Lower lobe of right lung (tissue), 2 donors: ENCODE results near the gene CCK. TPM values are rescaled to one million over a fixed set of nuclear protein-coding genes. Genes with fewer than 3 reads are reported as not detected.

Experiments
- ATAC-seq, 2 donors: fragments of 200-7000 bp; cut with Tn5 transposase; one replicate each; pipeline ENCODE4 v1.9.1; 2020 to 2022; ENCODE audit warnings: mild to moderate bottlenecking in 2 of 2, moderate library complexity in 2 of 2
- DNase-seq: peaks from one replicate; pipeline ENCODE4 v3.0.0-alpha.2; 2020
- H3K27ac ChIP-seq: fragments of 200-600 bp; one replicate; pipeline ENCODE4 v1.8.0; 2022
- H3K27me3 ChIP-seq: fragments of 200-600 bp; one replicate; pipeline ENCODE4 v1.8.0; 2022; ENCODE audit warnings: low read depth
- H3K36me3 ChIP-seq: fragments of 200-600 bp; one replicate; pipeline ENCODE4 v1.8.0; 2022; ENCODE audit warnings: mild to moderate bottlenecking
- H3K4me1 ChIP-seq: fragments of 200-600 bp; one replicate; pipeline ENCODE4 v1.8.0; 2022
- H3K4me3 ChIP-seq: fragments of 200-600 bp; one replicate; pipeline ENCODE4 v1.8.0; 2022; ENCODE audit warnings: mild to moderate bottlenecking
- H3K9me3 ChIP-seq: fragments of 200-600 bp; one replicate; pipeline ENCODE4 v1.8.0; 2022
- intact Hi-C: fragments of 100-400 bp; cut with DNase I; formaldehyde crosslinking; loops from one replicate; pipeline ENCODE4 v1.11.0; 2022
- total RNA-seq: library from RNA; stranded (reverse); fragmentation: NEBNext Ultra II Directional; extraction: Animal tissue kit (Norgen Biotek cat#: 25700); gene quantifications from one replicate; pipeline ENCODE4 v1.2.1, GENCODE V29; 2021
- TF ChIP-seq, protein P1 (sequence below): fragments of 200-600 bp; IDR thresholded peaks from one replicate; pipeline ENCODE4 v1.8.0; 2022; ENCODE audit warnings: antibody characterized with exemption, mild to moderate bottlenecking
- donor health status: DM: no; HTN: yes; CAD: no; lungs with severe emphysema.

CCK gene
- total RNA-seq, 1 donor from 2014 or later: not detected

DNA sequence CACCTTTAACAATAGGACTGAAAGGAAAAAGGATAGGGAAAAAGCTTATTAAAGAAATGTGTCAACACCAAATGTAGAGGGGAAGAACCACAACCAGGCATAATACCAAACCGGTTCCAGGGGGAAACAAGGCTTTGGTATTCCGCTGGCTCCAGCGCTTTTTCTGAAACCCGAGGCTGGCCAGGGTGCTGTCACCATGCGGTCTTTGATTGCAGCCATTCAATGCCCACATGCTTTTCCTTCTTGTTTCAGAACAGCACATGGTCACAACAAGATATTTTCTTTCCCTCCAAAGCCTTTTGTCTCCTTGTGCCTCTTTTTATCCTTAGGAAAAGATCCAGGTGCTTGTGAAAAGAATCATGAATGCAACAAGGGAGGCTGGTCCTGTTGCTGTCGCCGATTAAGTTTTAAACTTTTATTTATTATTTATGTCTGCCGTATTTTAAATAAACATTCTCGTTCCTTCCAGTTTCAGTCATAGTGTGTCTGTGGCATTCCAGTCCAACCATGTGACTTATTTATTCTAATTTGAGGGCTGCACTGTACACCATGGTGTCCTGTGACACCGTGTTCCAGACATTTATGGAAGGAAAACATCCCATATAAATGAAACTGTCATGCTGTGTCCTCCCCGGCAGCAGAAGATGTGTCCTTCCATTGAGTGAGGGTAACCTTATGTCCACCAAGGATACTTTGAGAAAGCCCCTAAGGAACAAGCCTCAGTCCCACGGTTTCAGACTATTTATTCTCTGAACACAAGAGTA, 41.1 kb downstream of the CCK start:
- H3K27ac ChIP-seq: no peak overlapping the region
- TF ChIP-seq, protein P1, sequence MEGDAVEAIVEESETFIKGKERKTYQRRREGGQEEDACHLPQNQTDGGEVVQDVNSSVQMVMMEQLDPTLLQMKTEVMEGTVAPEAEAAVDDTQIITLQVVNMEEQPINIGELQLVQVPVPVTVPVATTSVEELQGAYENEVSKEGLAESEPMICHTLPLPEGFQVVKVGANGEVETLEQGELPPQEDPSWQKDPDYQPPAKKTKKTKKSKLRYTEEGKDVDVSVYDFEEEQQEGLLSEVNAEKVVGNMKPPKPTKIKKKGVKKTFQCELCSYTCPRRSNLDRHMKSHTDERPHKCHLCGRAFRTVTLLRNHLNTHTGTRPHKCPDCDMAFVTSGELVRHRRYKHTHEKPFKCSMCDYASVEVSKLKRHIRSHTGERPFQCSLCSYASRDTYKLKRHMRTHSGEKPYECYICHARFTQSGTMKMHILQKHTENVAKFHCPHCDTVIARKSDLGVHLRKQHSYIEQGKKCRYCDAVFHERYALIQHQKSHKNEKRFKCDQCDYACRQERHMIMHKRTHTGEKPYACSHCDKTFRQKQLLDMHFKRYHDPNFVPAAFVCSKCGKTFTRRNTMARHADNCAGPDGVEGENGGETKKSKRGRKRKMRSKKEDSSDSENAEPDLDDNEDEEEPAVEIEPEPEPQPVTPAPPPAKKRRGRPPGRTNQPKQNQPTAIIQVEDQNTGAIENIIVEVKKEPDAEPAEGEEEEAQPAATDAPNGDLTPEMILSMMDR: no peak

GRCh38 chr3:42224178-42224577, 41.8 kb downstream of the CCK start:
- TF ChIP-seq, protein P1: no peak
- Histone ChIP-seq H3K27me3 (no peaks in the 10 kb centered on the region), H3K9me3 (no peaks in the 10 kb centered on the region), H3K36me3 (peaks cover 65% of the 10 kb centered on the region), H3K27ac (no peak overlapping the region), H3K4me3 (no peak overlapping the region), H3K4me1 (no peaks in the 10 kb centered on the region)
- intact Hi-C loops: no loop called here
- ATAC-seq: no peak
- DNase-seq: no peak

More for the DNA sequence above, 41.1 kb downstream of the CCK start:
- Histone ChIP-seq H3K27me3 (no peaks in the 10 kb centered on the region), H3K4me3 (no peak overlapping the region), H3K9me3 (no peaks in the 10 kb centered on the region), H3K36me3 (peaks cover 59% of the 10 kb centered on the region), H3K4me1 (no peaks in the 10 kb centered on the region)
- DNase-seq (no peak), ATAC-seq (no peak)
- intact Hi-C loops: no loop called here

DNA sequence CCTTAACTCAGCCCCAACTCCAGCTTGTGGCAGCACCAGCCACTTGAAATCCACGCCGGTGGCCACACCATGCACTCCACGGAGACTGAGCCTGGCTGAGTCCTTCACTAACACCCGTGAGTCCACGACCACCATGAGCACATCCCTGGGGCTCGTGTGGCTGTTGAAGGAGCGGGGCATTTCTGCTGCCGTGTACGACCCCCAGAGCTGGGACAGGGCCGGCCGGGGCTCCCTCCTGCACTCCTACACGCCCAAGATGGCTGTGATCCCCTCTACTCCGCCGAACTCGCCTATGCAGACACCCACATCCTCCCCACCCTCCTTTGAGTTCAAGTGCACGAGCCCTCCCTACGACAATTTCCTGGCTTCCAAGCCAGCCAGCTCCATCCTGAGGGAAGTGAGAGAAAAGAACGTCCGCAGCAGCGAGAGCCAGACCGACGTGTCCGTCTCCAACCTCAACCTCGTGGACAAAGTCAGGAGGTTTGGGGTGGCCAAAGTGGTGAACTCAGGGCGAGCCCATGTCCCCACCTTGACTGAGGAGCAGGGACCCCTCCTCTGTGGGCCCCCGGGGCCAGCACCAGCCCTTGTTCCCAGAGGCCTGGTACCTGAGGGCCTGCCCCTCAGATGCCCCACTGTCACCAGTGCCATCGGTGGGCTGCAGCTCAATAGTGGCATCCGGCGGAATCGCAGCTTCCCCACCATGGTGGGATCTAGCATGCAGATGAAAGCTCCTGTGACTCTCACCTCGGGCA, 42.9 kb downstream of the CCK start:
- DNase-seq: no peak
- Histone ChIP-seq H3K9me3 (no peaks in the 10 kb centered on the region), H3K4me3 (no peak overlapping the region), H3K27me3 (no peaks in the 10 kb centered on the region), H3K4me1 (no peaks in the 10 kb centered on the region), H3K27ac (no peak overlapping the region), H3K36me3 (peaks cover 75% of the 10 kb centered on the region)
- TF ChIP-seq, protein P1: no peak
- intact Hi-C loops: no loop called here
- ATAC-seq: no peak

- TF ChIP-seq, protein P1: no peak
- Histone ChIP-seq H3K27ac (no peak overlapping the region), H3K9me3 (no peaks in the 10 kb centered on the region), H3K27me3 (no peaks in the 10 kb centered on the region), H3K4me3 (no peak overlapping the region), H3K4me1 (no peaks in the 10 kb centered on the region), H3K36me3 (peaks cover 91% of the 10 kb centered on the region)
- no peak for DNase-seq
- no peak for ATAC-seq
- intact Hi-C loops: no loop called here
Measured at GRCh38 chr3:42220436-42221121, 45.4 kb downstream of the CCK start.

GRCh38 chr3:42216931-42217333, 49.1 kb downstream of the CCK start:
- Histone ChIP-seq H3K36me3 (peaks cover 72% of the 10 kb centered on the region), H3K9me3 (no peaks in the 10 kb centered on the region), H3K4me3 (no peak overlapping the region), H3K27me3 (no peaks in the 10 kb centered on the region), H3K4me1 (peaks cover 17% of the 10 kb centered on the region), H3K27ac (no peak overlapping the region)
- TF ChIP-seq, protein P1: no peak
- DNase-seq (no peak), ATAC-seq (no peak)
- intact Hi-C loops: no loop called here
